ENCODE data around the gene CEP350. TPM values are rescaled to one million over a fixed set of nuclear protein-coding genes. Genes with fewer than 3 reads are reported as not detected.

CEP350 gene
- total RNA-seq, 1 donor from 2014 or later = 31.1 TPM

DNA sequence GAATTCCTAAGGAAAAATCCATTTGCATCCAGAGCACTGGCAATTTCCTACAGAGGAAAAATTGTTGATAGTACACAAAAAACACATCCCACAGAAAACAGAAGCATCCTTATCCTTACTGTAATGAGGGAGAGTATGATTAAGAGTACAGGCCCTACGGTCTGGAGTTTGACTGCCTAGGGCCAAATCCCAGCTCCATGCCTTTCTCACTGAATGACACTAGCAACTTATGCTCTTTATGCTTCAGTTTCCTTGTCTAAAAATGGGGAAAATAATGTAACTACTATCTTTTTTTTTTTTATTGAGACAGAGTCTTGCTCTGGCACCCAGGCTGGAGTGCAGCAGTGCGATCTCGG, 27.8 kb upstream of the CEP350 start:
- no peak for DNase-seq (ENCODE audit: low read depth)
- FAIRE-seq = no peak
- TF ChIP-seq, protein P1, sequence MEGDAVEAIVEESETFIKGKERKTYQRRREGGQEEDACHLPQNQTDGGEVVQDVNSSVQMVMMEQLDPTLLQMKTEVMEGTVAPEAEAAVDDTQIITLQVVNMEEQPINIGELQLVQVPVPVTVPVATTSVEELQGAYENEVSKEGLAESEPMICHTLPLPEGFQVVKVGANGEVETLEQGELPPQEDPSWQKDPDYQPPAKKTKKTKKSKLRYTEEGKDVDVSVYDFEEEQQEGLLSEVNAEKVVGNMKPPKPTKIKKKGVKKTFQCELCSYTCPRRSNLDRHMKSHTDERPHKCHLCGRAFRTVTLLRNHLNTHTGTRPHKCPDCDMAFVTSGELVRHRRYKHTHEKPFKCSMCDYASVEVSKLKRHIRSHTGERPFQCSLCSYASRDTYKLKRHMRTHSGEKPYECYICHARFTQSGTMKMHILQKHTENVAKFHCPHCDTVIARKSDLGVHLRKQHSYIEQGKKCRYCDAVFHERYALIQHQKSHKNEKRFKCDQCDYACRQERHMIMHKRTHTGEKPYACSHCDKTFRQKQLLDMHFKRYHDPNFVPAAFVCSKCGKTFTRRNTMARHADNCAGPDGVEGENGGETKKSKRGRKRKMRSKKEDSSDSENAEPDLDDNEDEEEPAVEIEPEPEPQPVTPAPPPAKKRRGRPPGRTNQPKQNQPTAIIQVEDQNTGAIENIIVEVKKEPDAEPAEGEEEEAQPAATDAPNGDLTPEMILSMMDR (IDR thresholded peaks at IDR 0.05; ENCODE audit: insufficient read depth, low read length, severe bottlenecking) = no peak

DNA sequence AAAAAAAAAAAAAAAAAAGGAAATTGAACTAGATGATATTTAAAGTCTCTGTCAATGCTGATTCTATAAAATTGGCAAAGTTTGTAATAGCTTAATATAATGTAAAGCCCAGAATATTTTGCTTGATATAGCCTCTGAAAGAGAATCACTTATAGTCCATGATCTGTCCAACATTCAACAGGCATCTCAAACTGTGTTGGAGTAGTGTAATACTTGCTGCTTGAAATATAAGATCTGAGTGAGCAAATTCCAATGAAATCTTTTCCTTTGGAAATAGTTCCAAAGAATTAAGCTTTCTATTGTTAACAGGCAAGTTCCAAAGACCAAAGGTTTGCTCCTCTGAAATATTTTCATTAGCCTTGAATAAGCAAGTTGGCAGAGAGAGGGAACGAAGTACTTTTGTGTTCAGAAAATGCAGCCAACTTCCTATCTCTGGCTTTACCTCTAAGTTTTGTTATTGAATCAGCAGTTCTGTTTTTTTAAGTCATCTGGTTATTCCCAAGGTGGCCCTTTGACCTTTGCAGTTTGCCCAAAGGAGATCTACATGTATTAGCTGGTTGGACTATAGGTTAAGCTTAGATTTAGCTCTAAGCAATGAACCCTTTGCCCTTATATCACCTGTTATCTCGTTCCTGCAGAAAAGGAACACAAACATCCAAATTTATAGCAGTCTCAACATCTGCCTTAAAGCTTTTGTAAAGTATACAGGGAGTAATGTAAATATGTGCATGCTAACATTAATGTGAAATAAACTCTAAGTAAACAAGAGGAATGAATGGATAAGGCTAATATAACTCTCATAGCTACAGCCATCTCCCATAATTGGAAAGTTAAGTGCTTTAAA, 24.4 kb upstream of the CEP350 start:
- FAIRE-seq (no peak), DNase-seq (ENCODE audit: low read depth) (no peak)
- TF ChIP-seq, protein P1 (IDR thresholded peaks at IDR 0.05; ENCODE audit: insufficient read depth, low read length, severe bottlenecking) = no peak
- H3K27me3 ChIP-seq (ENCODE audit: control insufficient read depth, insufficient read depth, low read length) = no peaks in the 10 kb centered on the region
- no peaks in the 10 kb centered on the region for H3K36me3 ChIP-seq (ENCODE audit: control insufficient read depth, insufficient read depth, low read length)
- no peak overlapping the region for H3K4me3 ChIP-seq (ENCODE audit: low read depth, low read length)

More for the DNA sequence above, 27.8 kb upstream of the CEP350 start:
- Histone ChIP-seq H3K36me3 (ENCODE audit: control insufficient read depth, insufficient read depth, low read length) (no peaks in the 10 kb centered on the region), H3K27me3 (ENCODE audit: control insufficient read depth, insufficient read depth, low read length) (no peaks in the 10 kb centered on the region), H3K4me3 (ENCODE audit: low read depth, low read length) (no peak overlapping the region)

DNA sequence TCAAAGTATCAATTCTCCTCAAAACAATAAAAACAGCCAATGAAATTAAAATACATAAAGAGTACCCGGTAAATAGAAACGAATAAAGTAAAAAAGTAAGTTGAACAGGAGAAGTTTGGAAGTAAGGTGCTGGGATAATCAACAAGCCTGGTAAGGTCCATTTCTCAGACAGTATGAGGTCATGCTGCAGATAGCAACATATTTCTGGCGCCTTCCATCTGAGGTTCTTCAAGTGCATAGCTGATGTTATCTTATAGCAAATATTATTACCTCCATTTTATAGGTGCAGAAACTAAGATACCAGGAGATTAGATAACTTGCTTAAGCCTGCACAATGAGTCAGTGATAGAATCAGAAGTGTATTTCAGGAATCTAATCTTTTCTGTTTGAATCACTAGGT, 23.7 kb upstream of the CEP350 start:
- Histone ChIP-seq H3K27me3 (ENCODE audit: control insufficient read depth, insufficient read depth, low read length) (no peaks in the 10 kb centered on the region), H3K36me3 (ENCODE audit: control insufficient read depth, insufficient read depth, low read length) (no peaks in the 10 kb centered on the region), H3K4me3 (ENCODE audit: low read depth, low read length) (no peak overlapping the region)
- DNase-seq (ENCODE audit: low read depth) = peak; percentile 51
- no peak for FAIRE-seq
- TF ChIP-seq, protein P1 (IDR thresholded peaks at IDR 0.05; ENCODE audit: insufficient read depth, low read length, severe bottlenecking) = no peak

GRCh38 chr1:179933219-179933618, 21.4 kb upstream of the CEP350 start:
- Histone ChIP-seq H3K27me3 (ENCODE audit: control insufficient read depth, insufficient read depth, low read length) (no peaks in the 10 kb centered on the region), H3K36me3 (ENCODE audit: control insufficient read depth, insufficient read depth, low read length) (no peaks in the 10 kb centered on the region), H3K4me3 (ENCODE audit: low read depth, low read length) (no peak overlapping the region)
- DNase-seq (ENCODE audit: low read depth) (no peak), FAIRE-seq (no peak)
- TF ChIP-seq, protein P1 (IDR thresholded peaks at IDR 0.05; ENCODE audit: insufficient read depth, low read length, severe bottlenecking) = no peak

DNA sequence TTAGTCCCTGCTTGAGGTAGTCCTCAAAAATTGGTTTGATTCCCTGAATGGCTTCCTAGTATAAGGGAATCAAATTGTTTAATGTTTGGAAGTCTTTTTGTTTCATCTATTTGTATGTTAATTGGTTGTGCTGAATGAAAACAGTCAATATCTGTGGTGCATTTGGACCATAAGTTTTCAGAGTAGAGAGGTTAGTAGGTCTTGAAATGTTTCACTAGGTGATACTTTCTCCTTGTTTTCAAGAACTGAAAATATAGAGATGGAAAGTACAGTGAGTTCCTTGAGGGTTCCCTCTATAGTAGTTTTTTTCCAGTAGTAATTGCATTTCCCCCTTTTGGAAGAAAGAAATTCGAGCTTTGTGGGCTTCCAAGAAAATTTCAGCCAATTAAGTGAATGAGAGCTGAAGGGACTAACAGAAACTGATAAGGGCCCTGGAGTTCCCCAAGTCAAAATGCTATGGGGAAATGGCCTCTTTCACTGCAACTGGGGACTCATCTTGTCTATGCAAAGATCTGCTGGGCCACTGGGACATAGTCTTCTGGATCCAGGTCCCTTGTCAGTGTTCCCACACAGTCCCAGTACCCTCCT, 18.6 kb upstream of the CEP350 start:
- DNase-seq (ENCODE audit: low read depth) (no peak), FAIRE-seq (no peak)
- H3K36me3 ChIP-seq (ENCODE audit: control insufficient read depth, insufficient read depth, low read length) = no peaks in the 10 kb centered on the region
- no peak overlapping the region for H3K4me3 ChIP-seq (ENCODE audit: low read depth, low read length)
- TF ChIP-seq, protein P1 (IDR thresholded peaks at IDR 0.05; ENCODE audit: insufficient read depth, low read length, severe bottlenecking) = no peak
- no peaks in the 10 kb centered on the region for H3K27me3 ChIP-seq (ENCODE audit: control insufficient read depth, insufficient read depth, low read length)
